ENCODE measurements around the gene SIGLEC11.

Gene SIGLEC11

GRCh38 chr19:50003254-50003788 is 42.3 kb upstream of the SIGLEC11 start:
- ATAC-seq: no peak
- no peak for TF ChIP-seq TCF4 (CRISPR knock-in tag; IDR thresholded peaks at IDR 0.05; ENCODE audit: borderline replicate concordance)
- no peak for TF ChIP-seq ZFP3 (CRISPR knock-in tag; IDR thresholded peaks at IDR 0.05)
- TF ChIP-seq CSDC2 (CRISPR knock-in tag; IDR thresholded peaks at IDR 0.05): no peak
- no peak for TF ChIP-seq BACH2 (CRISPR knock-in tag; IDR thresholded peaks at IDR 0.05; ENCODE audit: borderline replicate concordance)
- no peak for TF ChIP-seq ZNF8 (CRISPR knock-in tag; IDR thresholded peaks at IDR 0.05)
- TF ChIP-seq RARB (CRISPR knock-in tag; IDR thresholded peaks at IDR 0.05): no peak
- TF ChIP-seq ISL1 (CRISPR knock-in tag; IDR thresholded peaks at IDR 0.05): no peak
- TF ChIP-seq CREB5 (CRISPR knock-in tag; IDR thresholded peaks at IDR 0.05; ENCODE audit: low read depth): no peak

- no peak for ATAC-seq
These were observed 41.5 kb upstream of the SIGLEC11 start for GRCh38 chr19:50002386-50002960.

GRCh38 chr19:50001775-50002174 is 40.8 kb upstream of the SIGLEC11 start:
- TF ChIP-seq CREB5 (CRISPR knock-in tag; IDR thresholded peaks at IDR 0.05; ENCODE audit: low read depth) (no peak), TCF4 (CRISPR knock-in tag; IDR thresholded peaks at IDR 0.05; ENCODE audit: borderline replicate concordance) (no peak), CSDC2 (CRISPR knock-in tag; IDR thresholded peaks at IDR 0.05) (no peak), ZFP3 (CRISPR knock-in tag; IDR thresholded peaks at IDR 0.05) (no peak), ISL1 (CRISPR knock-in tag; IDR thresholded peaks at IDR 0.05) (no peak)
- no peak for ATAC-seq

More at GRCh38 chr19:50002386-50002960, 41.5 kb upstream of the SIGLEC11 start:
- TF ChIP-seq PATZ1 (CRISPR knock-in tag; IDR thresholded peaks at IDR 0.05; ENCODE audit: borderline replicate concordance) (no peak), POU6F1 (CRISPR knock-in tag; IDR thresholded peaks at IDR 0.05; ENCODE audit: borderline replicate concordance, low read depth) (no peak), GLIS3 (CRISPR knock-in tag; IDR thresholded peaks at IDR 0.05) (no peak), TCF4 (CRISPR knock-in tag; IDR thresholded peaks at IDR 0.05; ENCODE audit: borderline replicate concordance) (no peak), ZNF70 (CRISPR knock-in tag; IDR thresholded peaks at IDR 0.05) (no peak), ZC3H10 (CRISPR knock-in tag; IDR thresholded peaks at IDR 0.05) (no peak), PPARA (CRISPR knock-in tag; IDR thresholded peaks at IDR 0.05; ENCODE audit: borderline replicate concordance) (no peak), CREB5 (CRISPR knock-in tag; IDR thresholded peaks at IDR 0.05; ENCODE audit: low read depth) (no peak), ESRRG (CRISPR knock-in tag; IDR thresholded peaks at IDR 0.05) (no peak), CSDC2 (CRISPR knock-in tag; IDR thresholded peaks at IDR 0.05) (no peak), RARB (CRISPR knock-in tag; IDR thresholded peaks at IDR 0.05) (no peak)

- no peak for ATAC-seq
- TF ChIP-seq TOX (CRISPR knock-in tag; IDR thresholded peaks at IDR 0.05; ENCODE audit: borderline replicate concordance) (no peak), CSRNP3 (CRISPR knock-in tag; IDR thresholded peaks at IDR 0.05) (no peak), ZNF70 (CRISPR knock-in tag; IDR thresholded peaks at IDR 0.05) (no peak), BACH2 (CRISPR knock-in tag; IDR thresholded peaks at IDR 0.05; ENCODE audit: borderline replicate concordance) (no peak), POU6F1 (CRISPR knock-in tag; IDR thresholded peaks at IDR 0.05; ENCODE audit: borderline replicate concordance, low read depth) (no peak), GLIS3 (CRISPR knock-in tag; IDR thresholded peaks at IDR 0.05) (no peak), OSR1 (CRISPR knock-in tag; IDR thresholded peaks at IDR 0.05) (no peak), RARB (CRISPR knock-in tag; IDR thresholded peaks at IDR 0.05) (no peak), PATZ1 (CRISPR knock-in tag; IDR thresholded peaks at IDR 0.05; ENCODE audit: borderline replicate concordance) (no peak), ZFP3 (CRISPR knock-in tag; IDR thresholded peaks at IDR 0.05) (no peak), ZNF8 (CRISPR knock-in tag; IDR thresholded peaks at IDR 0.05) (no peak), TCF4 (CRISPR knock-in tag; IDR thresholded peaks at IDR 0.05; ENCODE audit: borderline replicate concordance) (no peak), CSDC2 (CRISPR knock-in tag; IDR thresholded peaks at IDR 0.05) (no peak), ESRRG (CRISPR knock-in tag; IDR thresholded peaks at IDR 0.05) (no peak)
These were observed 40.0 kb upstream of the SIGLEC11 start for GRCh38 chr19:50000841-50001557.
